Measurements from ENCODE around the gene RBM26. TPM values are rescaled to one million over a fixed set of nuclear protein-coding genes. Genes with fewer than 3 reads are reported as not detected.
A peak's percentile ranks its signal among the peaks of the same experiment; 100 is the strongest.

The RBM26 gene
- total and polyA plus RNA-seq, 7 experiments from 2014 or later = 15.7 to 136 (median 77.5) TPM

GRCh38 chr13:79336966-79337365 lies 69.1 kb downstream of the RBM26 start:
- no peaks in the 10 kb centered on the region for H3K9me3 Mint-ChIP-seq
- Histone ChIP-seq H3K4me1 (ENCODE audit: control insufficient read depth in 2 of 2, insufficient read depth in 2 of 2, low read length in 2 of 2) (no peaks in the 10 kb centered on the region), H3K36me3 (ENCODE audit: control insufficient read depth in 2 of 3, insufficient read depth in 3 of 3, low read length in 3 of 3) (peaks cover 20 to 65% (median 33%) of the 10 kb centered on the region in 3 experiments), H3K4me3 (ENCODE audit: low read length) (no peak overlapping the region), H3K27ac (ENCODE audit: low read depth, low read length) (no peak overlapping the region), H3K27me3 (ENCODE audit: control insufficient read depth in 2 of 2, insufficient read depth in 2 of 2, low read length in 2 of 2) (no peaks in the 10 kb centered on the region), H3K9me3 (ENCODE audit: control insufficient read depth in 2 of 3, low read length in 3 of 3) (no peaks in the 10 kb centered on the region)
- peaks cover 12 to 72% (median 57%) of the 10 kb centered on the region in 5 donors for H3K36me3 Mint-ChIP-seq
- ChIA-PET CTCF (no interaction called here), POLR2A (no interaction called here)
- peak; percentile 67 for ATAC-seq
- no peak overlapping the region for H3K4me3 Mint-ChIP-seq
- intact Hi-C loops (cut with micrococcal nuclease) = no loop called here
- H3K27ac Mint-ChIP-seq = peak overlapping the region in 3 of 9 donors; percentile 28 to 57 (median 37)
- H3K27me3 Mint-ChIP-seq = no peaks in the 10 kb centered on the region
- no peak for DNase-seq
- H3K4me1 Mint-ChIP-seq = peaks cover 4 to 10% (median 9%) of the 10 kb centered on the region in 7 donors

GRCh38 chr13:79328510-79328909 lies 77.5 kb downstream of the RBM26 start:
- H3K27me3 Mint-ChIP-seq = no peaks in the 10 kb centered on the region
- Histone ChIP-seq H3K27ac (ENCODE audit: low read depth, low read length) (no peak overlapping the region), H3K4me1 (ENCODE audit: control insufficient read depth in 2 of 2, insufficient read depth in 2 of 2, low read length in 2 of 2) (no peaks in the 10 kb centered on the region), H3K27me3 (ENCODE audit: control insufficient read depth in 2 of 2, insufficient read depth in 2 of 2, low read length in 2 of 2) (no peaks in the 10 kb centered on the region), H3K4me3 (ENCODE audit: low read length) (no peak overlapping the region), H3K36me3 (ENCODE audit: control insufficient read depth in 2 of 3, insufficient read depth in 3 of 3, low read length in 3 of 3) (peaks cover 3 to 11% (median 7%) of the 10 kb centered on the region in 3 experiments), H3K9me3 (ENCODE audit: control insufficient read depth in 2 of 3, low read length in 3 of 3) (no peaks in the 10 kb centered on the region)
- H3K36me3 Mint-ChIP-seq = peaks cover 0 to 24% (median 21%) of the 10 kb centered on the region in 5 donors
- ChIA-PET CTCF (interaction anchor here (0.5 to 0.7 kb wide), 2 partner anchors 63 to 1108 kb away, joined by 4 to 9 read pairs; no protein-coding TSS in a partner anchor), POLR2A (interaction anchor here (0.8 kb wide), 1 partner anchor 92 kb away, joined by 5 read pairs; no protein-coding TSS in a partner anchor)
- no peak overlapping the region for H3K27ac Mint-ChIP-seq
- ATAC-seq (no peak), DNase-seq (no peak)
- H3K9me3 Mint-ChIP-seq = no peaks in the 10 kb centered on the region
- intact Hi-C loops (cut with micrococcal nuclease) = no loop called here
- peaks cover 0 to 11% (median 5%) of the 10 kb centered on the region in 7 donors for H3K4me1 Mint-ChIP-seq
- no peak overlapping the region for H3K4me3 Mint-ChIP-seq

GRCh38 chr13:79320433-79320832 lies 85.6 kb downstream of the RBM26 start:
- Histone ChIP-seq H3K4me3 (ENCODE audit: low read length) (no peak overlapping the region), H3K27ac (ENCODE audit: low read depth, low read length) (no peak overlapping the region), H3K36me3 (ENCODE audit: control insufficient read depth in 2 of 3, insufficient read depth in 3 of 3, low read length in 3 of 3) (peaks cover 0 to 19% (median 8%) of the 10 kb centered on the region in 3 experiments), H3K9me3 (ENCODE audit: control insufficient read depth in 2 of 3, low read length in 3 of 3) (no peaks in the 10 kb centered on the region), H3K27me3 (ENCODE audit: control insufficient read depth in 2 of 2, insufficient read depth in 2 of 2, low read length in 2 of 2) (no peaks in the 10 kb centered on the region), H3K4me1 (ENCODE audit: control insufficient read depth in 2 of 2, insufficient read depth in 2 of 2, low read length in 2 of 2) (no peaks in the 10 kb centered on the region)
- Mint-ChIP-seq H3K27me3 (no peaks in the 10 kb centered on the region), H3K4me3 (no peak overlapping the region), H3K4me1 (peaks cover 0 to 8% (median 4%) of the 10 kb centered on the region in 7 donors), H3K27ac (peak overlapping the region in 3 of 9 donors; percentile 24 to 44 (median 43)), H3K9me3 (no peaks in the 10 kb centered on the region), H3K36me3 (peaks cover 4 to 26% (median 12%) of the 10 kb centered on the region in 5 donors)
- intact Hi-C loops (cut with micrococcal nuclease) = loop anchor here (1.0 to 5.0 kb wide), 2 partner anchors 42 to 221 kb away; no protein-coding TSS in a partner anchor
- ATAC-seq (no peak), DNase-seq (no peak)
- POLR2A ChIA-PET = no interaction called here
- CTCF ChIA-PET = no interaction called here

- H3K4me1 Mint-ChIP-seq = peaks cover 0 to 8% (median 4%) of the 10 kb centered on the region in 7 donors
- Histone ChIP-seq H3K27me3 (ENCODE audit: control insufficient read depth in 2 of 2, insufficient read depth in 2 of 2, low read length in 2 of 2) (no peaks in the 10 kb centered on the region), H3K9me3 (ENCODE audit: control insufficient read depth in 2 of 3, low read length in 3 of 3) (no peaks in the 10 kb centered on the region), H3K4me3 (ENCODE audit: low read length) (no peak overlapping the region), H3K4me1 (ENCODE audit: control insufficient read depth in 2 of 2, insufficient read depth in 2 of 2, low read length in 2 of 2) (no peaks in the 10 kb centered on the region), H3K27ac (ENCODE audit: low read depth, low read length) (no peak overlapping the region), H3K36me3 (ENCODE audit: control insufficient read depth in 2 of 3, insufficient read depth in 3 of 3, low read length in 3 of 3) (peaks cover 0 to 23% (median 8%) of the 10 kb centered on the region in 3 experiments)
- DNase-seq = no peak
- H3K27me3 Mint-ChIP-seq = no peaks in the 10 kb centered on the region
- H3K4me3 Mint-ChIP-seq = no peak overlapping the region
- no peaks in the 10 kb centered on the region for H3K9me3 Mint-ChIP-seq
- ChIA-PET POLR2A (no interaction called here), CTCF (no interaction called here)
- H3K36me3 Mint-ChIP-seq = peaks cover 4 to 36% (median 14%) of the 10 kb centered on the region in 5 donors
- ATAC-seq = no peak
- H3K27ac Mint-ChIP-seq = peak overlapping the region in 1 of 9 donors; percentile 35
- intact Hi-C loops (cut with micrococcal nuclease) = loop anchor here in 1 of 2 donors (1.0 kb wide), 1 partner anchor 9 kb away; no protein-coding TSS in a partner anchor
These were observed 87.4 kb downstream of the RBM26 start for GRCh38 chr13:79318664-79319063.

- H3K27ac ChIP-seq (ENCODE audit: low read depth, low read length) = no peak overlapping the region
- Mint-ChIP-seq H3K27ac (peak overlapping the region in 4 of 9 donors; percentile 15 to 33 (median 21)), H3K9me3 (no peaks in the 10 kb centered on the region), H3K4me3 (no peak overlapping the region), H3K4me1 (peaks cover 0 to 8% (median 4%) of the 10 kb centered on the region in 7 donors), H3K36me3 (peaks cover 4 to 36% (median 14%) of the 10 kb centered on the region in 5 donors), H3K27me3 (no peaks in the 10 kb centered on the region)
- CTCF ChIA-PET = no interaction called here
- intact Hi-C loops (cut with micrococcal nuclease) = loop anchor here in 1 of 2 donors (1.0 kb wide), 1 partner anchor 9 kb away; no protein-coding TSS in a partner anchor
- no peak for DNase-seq
- H3K9me3 ChIP-seq (ENCODE audit: control insufficient read depth in 2 of 3, low read length in 3 of 3) = no peaks in the 10 kb centered on the region
- no peak for ATAC-seq
- no peak overlapping the region for H3K4me3 ChIP-seq (ENCODE audit: low read length)
- peaks cover 0 to 23% (median 8%) of the 10 kb centered on the region in 3 experiments for H3K36me3 ChIP-seq (ENCODE audit: control insufficient read depth in 2 of 3, insufficient read depth in 3 of 3, low read length in 3 of 3)
- no peaks in the 10 kb centered on the region for H3K27me3 ChIP-seq (ENCODE audit: control insufficient read depth in 2 of 2, insufficient read depth in 2 of 2, low read length in 2 of 2)
- H3K4me1 ChIP-seq (ENCODE audit: control insufficient read depth in 2 of 2, insufficient read depth in 2 of 2, low read length in 2 of 2) = no peaks in the 10 kb centered on the region
- POLR2A ChIA-PET = no interaction called here
These were observed 88.2 kb downstream of the RBM26 start for GRCh38 chr13:79317856-79318255.

GRCh38 chr13:79314652-79315051 lies 91.4 kb downstream of the RBM26 start:
- H3K4me3 ChIP-seq (ENCODE audit: low read length) = no peak overlapping the region
- no peaks in the 10 kb centered on the region for H3K27me3 ChIP-seq (ENCODE audit: control insufficient read depth in 2 of 2, insufficient read depth in 2 of 2, low read length in 2 of 2)
- ATAC-seq (no peak), DNase-seq (no peak)
- Mint-ChIP-seq H3K36me3 (peaks cover 0 to 18% (median 9%) of the 10 kb centered on the region in 5 donors), H3K27ac (peak overlapping the region in 3 of 9 donors; percentile 14 to 72 (median 51)), H3K9me3 (no peaks in the 10 kb centered on the region), H3K4me1 (peaks cover 0 to 6% (median under 1%) of the 10 kb centered on the region in 7 donors), H3K27me3 (no peaks in the 10 kb centered on the region), H3K4me3 (no peak overlapping the region)
- H3K9me3 ChIP-seq (ENCODE audit: control insufficient read depth in 2 of 3, low read length in 3 of 3) = no peaks in the 10 kb centered on the region
- intact Hi-C loops (cut with micrococcal nuclease) = no loop called here
- ChIA-PET POLR2A (no interaction called here), CTCF (no interaction called here)
- H3K36me3 ChIP-seq (ENCODE audit: control insufficient read depth in 2 of 3, insufficient read depth in 3 of 3, low read length in 3 of 3) = peaks cover 0 to 7% (median 0%) of the 10 kb centered on the region in 3 experiments
- no peak overlapping the region for H3K27ac ChIP-seq (ENCODE audit: low read depth, low read length)
- H3K4me1 ChIP-seq (ENCODE audit: control insufficient read depth in 2 of 2, insufficient read depth in 2 of 2, low read length in 2 of 2) = no peaks in the 10 kb centered on the region

- intact Hi-C loops (cut with micrococcal nuclease) = no loop called here
- Mint-ChIP-seq H3K4me1 (peaks cover 0 to 15% (median 4%) of the 10 kb centered on the region in 7 donors), H3K27me3 (peaks cover 0 to 2% (median 0%) of the 10 kb centered on the region in 5 donors), H3K4me3 (no peak overlapping the region), H3K9me3 (no peaks in the 10 kb centered on the region), H3K36me3 (peaks cover 0 to 10% (median 3%) of the 10 kb centered on the region in 5 donors), H3K27ac (peak overlapping the region in 3 of 9 donors; percentile 25 to 52 (median 47))
- Histone ChIP-seq H3K4me1 (ENCODE audit: control insufficient read depth in 2 of 2, insufficient read depth in 2 of 2, low read length in 2 of 2) (no peaks in the 10 kb centered on the region), H3K27ac (ENCODE audit: low read depth, low read length) (no peak overlapping the region), H3K9me3 (ENCODE audit: control insufficient read depth in 2 of 3, low read length in 3 of 3) (no peaks in the 10 kb centered on the region), H3K4me3 (ENCODE audit: low read length) (no peak overlapping the region), H3K36me3 (ENCODE audit: control insufficient read depth in 2 of 3, insufficient read depth in 3 of 3, low read length in 3 of 3) (peaks cover 0 to 7% (median 0%) of the 10 kb centered on the region in 3 experiments), H3K27me3 (ENCODE audit: control insufficient read depth in 2 of 2, insufficient read depth in 2 of 2, low read length in 2 of 2) (no peaks in the 10 kb centered on the region)
- CTCF ChIA-PET = no interaction called here
- POLR2A ChIA-PET = no interaction called here
- no peak for DNase-seq
- no peak for ATAC-seq
These were observed 93.7 kb downstream of the RBM26 start for GRCh38 chr13:79312340-79312855.
